HG02623 (cell line): Measurements from ENCODE around the gene KCNK7.
A peak's percentile ranks its signal among the peaks of the same experiment; 100 is the strongest.

Source experiments
- ATAC-seq: cut with Tn5 transposase; IDR thresholded peaks from one replicate; pipeline ENCODE4 v1.9.1; 2021; ENCODE audit warnings: moderate library complexity; ENCODE audit not compliant: unreplicated experiment

The KCNK7 gene

GRCh38 chr11:65558930-65559509 is 36.6 kb downstream of the KCNK7 start:
- no peak for ATAC-seq

- ATAC-seq = no peak
Observed at GRCh38 chr11:65558002-65558929, 37.3 kb downstream of the KCNK7 start, which contains the start of gene LTBP3. LTBP3 (minus strand) TSS chr11:65558359; CDS start chr11:65557959, 400 bp downstream.

GRCh38 chr11:65557280-65558001 is 38.2 kb downstream of the KCNK7 start:
- ATAC-seq = no peak

GRCh38 chr11:65556470-65557279 is 38.9 kb downstream of the KCNK7 start:
- ATAC-seq = no peak

- ATAC-seq = no peak
Observed at GRCh38 chr11:65555693-65556231, 39.8 kb downstream of the KCNK7 start.

- no peak for ATAC-seq
Observed at GRCh38 chr11:65554842-65555430, 40.7 kb downstream of the KCNK7 start.

- no peak for ATAC-seq
Observed at GRCh38 chr11:65554057-65554818, 41.4 kb downstream of the KCNK7 start.

- ATAC-seq = no peak
Observed at GRCh38 chr11:65553301-65554001, 42.1 kb downstream of the KCNK7 start.

- ATAC-seq = no peak
Observed at GRCh38 chr11:65552388-65552951, 43.1 kb downstream of the KCNK7 start.

GRCh38 chr11:65551572-65552387 is 43.8 kb downstream of the KCNK7 start:
- peak; percentile 49 for ATAC-seq

- no peak for ATAC-seq
Observed at GRCh38 chr11:65549096-65549495, 46.5 kb downstream of the KCNK7 start.

- no peak for ATAC-seq
Observed at GRCh38 chr11:65548395-65548794, 47.2 kb downstream of the KCNK7 start.

- no peak for ATAC-seq
Observed at GRCh38 chr11:65547446-65548125, 48.0 kb downstream of the KCNK7 start.

- ATAC-seq = peak; percentile 55
Observed at GRCh38 chr11:65546217-65546958, 49.2 kb downstream of the KCNK7 start.

- no peak for ATAC-seq
Observed at GRCh38 chr11:65545853-65546216, 49.8 kb downstream of the KCNK7 start.
